GM12873 (cell line): ENCODE data around the gene CSF3R.

Experiments
- TF ChIP-seq, protein P1 (sequence below): IDR thresholded peaks from 2 replicates; pipeline ENCODE4 v1.5.1; 2012; ENCODE audit warnings: low read depth, mild to moderate bottlenecking, moderate library complexity, low read length, control low read depth; ENCODE audit not compliant: insufficient read depth; ENCODE audit errors: missing control alignments

CSF3R gene

DNA sequence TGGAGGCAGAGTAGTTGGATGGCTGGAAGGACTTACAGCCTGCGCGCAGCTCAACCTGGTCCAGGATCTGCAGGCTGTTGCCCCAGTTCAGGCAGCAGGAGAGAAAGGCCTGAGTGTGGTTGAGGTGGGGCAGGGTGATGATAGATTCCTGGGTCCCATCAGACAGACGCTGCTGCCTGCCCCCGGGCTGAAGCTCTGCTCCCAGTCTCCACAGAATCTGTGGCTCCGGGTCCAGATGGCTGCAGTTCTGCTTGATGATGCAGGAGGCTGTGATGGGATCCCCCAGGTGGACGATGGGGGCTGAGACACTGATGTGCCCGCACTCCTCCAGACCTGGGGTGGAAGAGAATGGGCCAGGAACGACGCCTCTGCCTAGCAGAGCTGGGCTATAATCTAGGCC is 7.4 kb downstream of the CSF3R start:
- TF ChIP-seq, protein P1, sequence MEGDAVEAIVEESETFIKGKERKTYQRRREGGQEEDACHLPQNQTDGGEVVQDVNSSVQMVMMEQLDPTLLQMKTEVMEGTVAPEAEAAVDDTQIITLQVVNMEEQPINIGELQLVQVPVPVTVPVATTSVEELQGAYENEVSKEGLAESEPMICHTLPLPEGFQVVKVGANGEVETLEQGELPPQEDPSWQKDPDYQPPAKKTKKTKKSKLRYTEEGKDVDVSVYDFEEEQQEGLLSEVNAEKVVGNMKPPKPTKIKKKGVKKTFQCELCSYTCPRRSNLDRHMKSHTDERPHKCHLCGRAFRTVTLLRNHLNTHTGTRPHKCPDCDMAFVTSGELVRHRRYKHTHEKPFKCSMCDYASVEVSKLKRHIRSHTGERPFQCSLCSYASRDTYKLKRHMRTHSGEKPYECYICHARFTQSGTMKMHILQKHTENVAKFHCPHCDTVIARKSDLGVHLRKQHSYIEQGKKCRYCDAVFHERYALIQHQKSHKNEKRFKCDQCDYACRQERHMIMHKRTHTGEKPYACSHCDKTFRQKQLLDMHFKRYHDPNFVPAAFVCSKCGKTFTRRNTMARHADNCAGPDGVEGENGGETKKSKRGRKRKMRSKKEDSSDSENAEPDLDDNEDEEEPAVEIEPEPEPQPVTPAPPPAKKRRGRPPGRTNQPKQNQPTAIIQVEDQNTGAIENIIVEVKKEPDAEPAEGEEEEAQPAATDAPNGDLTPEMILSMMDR = no peak

DNA sequence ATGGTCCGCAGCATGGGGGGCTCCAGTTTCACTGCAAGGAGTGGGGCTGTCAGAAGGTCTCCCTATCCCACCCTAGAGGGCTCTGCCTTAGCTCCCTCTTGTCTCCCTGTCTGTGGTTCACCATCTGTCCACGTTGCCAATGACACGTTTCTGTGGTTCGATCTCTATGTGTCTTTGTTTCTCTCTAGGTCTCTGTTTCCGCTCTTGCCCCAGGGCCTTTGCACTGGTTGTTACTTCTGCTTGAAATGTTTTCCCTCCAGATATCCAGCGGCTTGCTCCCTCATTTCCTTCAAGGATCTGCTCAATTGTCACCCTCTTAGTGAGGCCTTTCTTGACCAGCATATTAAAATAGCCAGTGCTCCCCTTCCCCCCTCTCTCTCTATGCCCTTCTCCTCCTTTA is 10.1 kb downstream of the CSF3R start:
- TF ChIP-seq, protein P1 = no peak

DNA sequence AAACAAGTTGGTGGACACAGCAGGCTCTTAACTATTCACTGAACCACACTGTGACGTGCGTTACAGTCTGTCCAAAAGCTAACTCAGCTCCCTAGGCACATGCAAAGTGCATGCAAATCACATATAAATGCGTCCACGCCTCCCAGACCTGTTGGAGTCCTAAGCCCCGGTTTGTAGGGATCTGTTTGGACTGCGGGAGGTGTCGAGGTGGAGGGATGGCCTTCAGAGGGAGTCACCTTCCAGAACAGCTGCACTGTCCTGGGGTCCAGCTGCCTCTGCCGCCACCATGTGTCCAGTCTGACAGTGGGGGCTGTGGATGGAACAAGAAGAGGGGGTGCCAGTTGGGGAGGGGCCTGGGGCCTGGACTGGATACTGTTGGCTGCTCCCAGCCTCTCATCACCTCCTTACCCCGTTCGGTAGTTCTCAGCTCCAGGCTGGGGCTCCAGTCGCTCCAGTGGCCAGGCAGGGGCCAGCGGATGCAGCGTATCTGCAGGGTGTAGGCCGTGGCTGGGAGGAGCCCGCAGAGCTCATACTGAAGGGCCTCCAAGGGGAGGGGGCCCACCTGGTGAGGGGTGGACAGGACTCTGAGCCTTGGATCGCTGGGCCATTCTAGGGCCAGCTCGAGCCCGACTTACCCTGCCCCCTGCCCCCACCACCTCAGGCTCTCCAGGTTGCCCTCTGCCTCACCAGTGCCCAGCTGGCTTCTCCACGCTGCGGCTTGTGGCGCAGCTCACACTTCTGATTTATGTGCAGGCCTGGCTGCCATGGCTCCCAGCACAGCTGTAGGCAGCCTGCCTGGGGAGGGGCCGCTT is 10.7 kb downstream of the CSF3R start:
- TF ChIP-seq, protein P1 = no peak

DNA sequence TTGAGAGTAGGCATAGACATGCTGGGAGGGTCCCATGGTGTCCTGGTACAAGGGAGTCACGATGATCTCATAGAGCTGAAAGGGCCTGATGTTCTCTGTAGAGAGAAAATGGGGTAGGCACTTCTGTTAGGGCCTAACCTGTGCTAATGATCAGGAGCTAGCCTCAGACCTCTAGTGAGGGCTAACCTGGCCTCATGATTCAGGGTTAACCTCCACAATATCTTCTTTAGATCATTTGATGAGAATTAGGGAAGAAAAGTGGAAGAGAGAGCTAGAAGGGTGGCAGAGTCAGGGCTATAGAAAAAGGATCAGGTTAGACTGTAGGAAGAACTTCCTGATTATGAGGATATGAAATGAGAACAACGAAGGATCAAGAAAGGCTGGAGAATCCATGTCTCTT is 13.6 kb downstream of the CSF3R start:
- TF ChIP-seq, protein P1 = no peak

- TF ChIP-seq, protein P1 = no peak
Measured at GRCh38 chr1:36467700-36468455, 14.8 kb downstream of the CSF3R start.

DNA sequence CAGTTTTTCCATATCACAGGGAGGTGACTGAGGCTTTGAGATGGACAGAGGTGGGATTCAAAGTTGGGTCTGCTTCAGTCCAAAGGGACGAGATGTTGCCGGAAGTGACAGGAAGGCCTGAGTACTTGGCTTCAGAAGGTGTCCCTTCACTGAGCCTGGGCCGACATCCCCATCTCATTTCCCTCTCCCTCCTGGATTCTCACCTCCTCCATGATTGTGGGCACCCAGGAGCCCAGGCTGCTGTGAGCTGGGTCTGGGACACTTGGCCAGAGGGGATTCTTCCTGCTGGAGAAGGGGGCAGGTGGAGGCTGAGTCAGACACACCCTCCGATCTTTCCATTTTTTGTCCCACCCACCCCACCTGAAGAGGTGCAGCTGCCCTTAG is 15.7 kb downstream of the CSF3R start:
- TF ChIP-seq, protein P1 = no peak

DNA sequence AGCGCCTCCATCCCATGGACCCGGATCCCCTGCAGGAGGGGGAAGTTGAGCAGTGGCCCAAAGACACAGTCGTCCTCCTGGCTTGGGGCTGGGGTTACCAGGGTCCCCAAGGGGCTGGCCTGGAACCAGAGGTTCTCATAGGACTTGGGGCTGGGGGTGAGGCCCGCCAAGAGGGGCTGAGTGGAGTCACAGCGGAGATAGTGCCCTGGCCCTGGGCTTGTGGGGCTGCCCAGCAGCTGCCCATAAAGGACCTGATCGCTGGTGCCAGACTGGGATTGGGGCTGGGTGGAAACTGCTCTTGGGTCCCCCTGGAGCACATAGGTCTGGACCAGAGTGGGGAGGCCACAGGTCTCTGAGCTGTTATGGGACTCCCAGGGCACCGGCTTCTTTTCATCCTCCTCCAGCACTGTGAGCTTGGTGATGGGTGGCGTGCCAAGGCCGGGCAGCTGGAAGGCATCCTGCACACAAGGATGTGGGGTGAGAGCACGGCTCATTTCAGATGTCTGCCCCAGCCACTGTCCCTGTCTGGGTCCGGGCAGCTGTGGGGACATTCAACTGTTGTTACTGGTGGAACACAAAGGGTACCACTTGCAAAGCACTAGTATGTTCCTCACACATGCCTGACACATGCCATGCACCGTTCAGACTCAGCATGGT is 16.2 kb downstream of the CSF3R start:
- TF ChIP-seq, protein P1 = no peak
